ENCODE results near the gene DHRS12.

Gene DHRS12

GRCh38 chr13:51811046-51811445 is 7.1 kb upstream of the DHRS12 start:
- Histone ChIP-seq H3K4me1 (no peaks in the 10 kb centered on the region), H3K27me3 (ENCODE audit: low read depth) (no peaks in the 10 kb centered on the region), H3K4me3 (no peak overlapping the region), H3K9me3 (no peaks in the 10 kb centered on the region), H3K36me3 (replicated peaks) (no peaks in the 10 kb centered on the region)
- DNase-seq (ENCODE audit: low spot score in 2 of 2), result no peak
- in situ Hi-C loops (cut with MboI; ENCODE audit: low sequenced_read_pairs), result no loop called here

GRCh38 chr13:51808811-51809210 is 4.8 kb upstream of the DHRS12 start:
- in situ Hi-C loops (cut with MboI; ENCODE audit: low sequenced_read_pairs), result no loop called here
- H3K36me3 ChIP-seq (replicated peaks), result no peaks in the 10 kb centered on the region
- DNase-seq (ENCODE audit: low spot score in 2 of 2), result no peak
- no peaks in the 10 kb centered on the region for H3K27me3 ChIP-seq (ENCODE audit: low read depth)
- H3K4me3 ChIP-seq, result no peak overlapping the region
- H3K4me1 ChIP-seq, result peaks cover 11% of the 10 kb centered on the region
- H3K9me3 ChIP-seq, result no peaks in the 10 kb centered on the region

GRCh38 chr13:51807041-51807440 is 3.1 kb upstream of the DHRS12 start:
- no peak for DNase-seq (ENCODE audit: low spot score in 2 of 2)
- H3K4me3 ChIP-seq, result no peak overlapping the region
- H3K27me3 ChIP-seq (ENCODE audit: low read depth), result no peaks in the 10 kb centered on the region
- H3K4me1 ChIP-seq, result peaks cover 24% of the 10 kb centered on the region
- no peaks in the 10 kb centered on the region for H3K36me3 ChIP-seq (replicated peaks)
- in situ Hi-C loops (cut with MboI; ENCODE audit: low sequenced_read_pairs), result no loop called here
- H3K9me3 ChIP-seq, result no peaks in the 10 kb centered on the region

GRCh38 chr13:51806566-51806965 is 2.6 kb upstream of the DHRS12 start:
- no peaks in the 10 kb centered on the region for H3K27me3 ChIP-seq (ENCODE audit: low read depth)
- H3K36me3 ChIP-seq (replicated peaks), result no peaks in the 10 kb centered on the region
- no peaks in the 10 kb centered on the region for H3K9me3 ChIP-seq
- no peak overlapping the region for H3K4me3 ChIP-seq
- H3K4me1 ChIP-seq, result peaks cover 28% of the 10 kb centered on the region
- no peak for DNase-seq (ENCODE audit: low spot score in 2 of 2)
- in situ Hi-C loops (cut with MboI; ENCODE audit: low sequenced_read_pairs), result no loop called here

- no peak for DNase-seq (ENCODE audit: low spot score in 2 of 2)
- Histone ChIP-seq H3K4me1 (peaks cover 32% of the 10 kb centered on the region), H3K9me3 (no peaks in the 10 kb centered on the region), H3K4me3 (no peak overlapping the region), H3K27me3 (ENCODE audit: low read depth) (no peaks in the 10 kb centered on the region), H3K36me3 (replicated peaks) (no peaks in the 10 kb centered on the region)
- in situ Hi-C loops (cut with MboI; ENCODE audit: low sequenced_read_pairs), result no loop called here
These were observed 2.0 kb upstream of the DHRS12 start for GRCh38 chr13:51805925-51806324.

GRCh38 chr13:51805313-51805712 is 1.4 kb upstream of the DHRS12 start:
- Histone ChIP-seq H3K27me3 (ENCODE audit: low read depth) (no peaks in the 10 kb centered on the region), H3K36me3 (replicated peaks) (no peaks in the 10 kb centered on the region), H3K9me3 (no peaks in the 10 kb centered on the region), H3K4me3 (no peak overlapping the region), H3K4me1 (peaks cover 32% of the 10 kb centered on the region)
- in situ Hi-C loops (cut with MboI; ENCODE audit: low sequenced_read_pairs), result no loop called here
- DNase-seq (ENCODE audit: low spot score in 2 of 2), result no peak

GRCh38 chr13:51804295-51805172 is 571 bp upstream of the DHRS12 start:
- H3K4me3 ChIP-seq, result peak overlapping the region; percentile 52
- peaks cover 32% of the 10 kb centered on the region for H3K4me1 ChIP-seq
- H3K36me3 ChIP-seq (replicated peaks), result no peaks in the 10 kb centered on the region
- H3K27me3 ChIP-seq (ENCODE audit: low read depth), result no peaks in the 10 kb centered on the region
- in situ Hi-C loops (cut with MboI; ENCODE audit: low sequenced_read_pairs), result no loop called here
- DNase-seq (ENCODE audit: low spot score in 2 of 2), result no peak
- no peaks in the 10 kb centered on the region for H3K9me3 ChIP-seq

- Histone ChIP-seq H3K27me3 (ENCODE audit: low read depth) (no peaks in the 10 kb centered on the region; the same call in 1 of the 2 replicates), H3K36me3 (replicated peaks) (no peaks in the 10 kb centered on the region), H3K4me3 (peak overlapping the region; percentile 52; the same call in 1 of the 2 replicates), H3K4me1 (peaks cover 32% of the 10 kb centered on the region), H3K9me3 (no peaks in the 10 kb centered on the region)
- DNase-seq (ENCODE audit: low spot score in 2 of 2), result peak in 1 of 2 experiments; percentile 29
- in situ Hi-C loops (cut with MboI; ENCODE audit: low sequenced_read_pairs), result no loop called here
These were observed 1.1 kb downstream of the DHRS12 start for GRCh38 chr13:51802631-51803418.

GRCh38 chr13:51801631-51802099 is 2.3 kb downstream of the DHRS12 start:
- peak; percentile 62 to 77 for DNase-seq (ENCODE audit: low spot score in 2 of 2)
- Histone ChIP-seq H3K4me1 (peaks cover 32% of the 10 kb centered on the region), H3K9me3 (no peaks in the 10 kb centered on the region), H3K27me3 (ENCODE audit: low read depth) (no peaks in the 10 kb centered on the region; the same call in 1 of the 2 replicates), H3K36me3 (replicated peaks) (no peaks in the 10 kb centered on the region), H3K4me3 (no peak overlapping the region)
- in situ Hi-C loops (cut with MboI; ENCODE audit: low sequenced_read_pairs), result no loop called here

GRCh38 chr13:51800486-51800885 is 3.5 kb downstream of the DHRS12 start:
- H3K4me3 ChIP-seq, result no peak overlapping the region
- no peak for DNase-seq (ENCODE audit: low spot score in 2 of 2)
- in situ Hi-C loops (cut with MboI; ENCODE audit: low sequenced_read_pairs), result no loop called here
- H3K36me3 ChIP-seq (replicated peaks), result no peaks in the 10 kb centered on the region
- peaks cover 32% of the 10 kb centered on the region for H3K4me1 ChIP-seq
- no peaks in the 10 kb centered on the region; the same call in 1 of the 2 replicates for H3K27me3 ChIP-seq (ENCODE audit: low read depth)
- no peaks in the 10 kb centered on the region for H3K9me3 ChIP-seq

GRCh38 chr13:51799261-51799660 is 4.7 kb downstream of the DHRS12 start:
- no peak overlapping the region for H3K4me3 ChIP-seq
- in situ Hi-C loops (cut with MboI; ENCODE audit: low sequenced_read_pairs), result loop anchor here (10.0 kb wide), 1 partner anchor 684 kb away; the partner anchor contains the start of gene C13orf42
- H3K36me3 ChIP-seq (replicated peaks), result no peaks in the 10 kb centered on the region
- peaks cover 23% of the 10 kb centered on the region for H3K4me1 ChIP-seq
- no peak for DNase-seq (ENCODE audit: low spot score in 2 of 2)
- no peaks in the 10 kb centered on the region for H3K9me3 ChIP-seq
- no peaks in the 10 kb centered on the region; the same call in 1 of the 2 replicates for H3K27me3 ChIP-seq (ENCODE audit: low read depth)

- Histone ChIP-seq H3K36me3 (replicated peaks) (no peaks in the 10 kb centered on the region), H3K4me3 (no peak overlapping the region), H3K4me1 (peaks cover 15% of the 10 kb centered on the region), H3K9me3 (no peaks in the 10 kb centered on the region), H3K27me3 (ENCODE audit: low read depth) (no peaks in the 10 kb centered on the region; the same call in 1 of the 2 replicates)
- peak; percentile 40 to 56 for DNase-seq (ENCODE audit: low spot score in 2 of 2)
- in situ Hi-C loops (cut with MboI; ENCODE audit: low sequenced_read_pairs), result loop anchor here (10.0 kb wide), 1 partner anchor 683 kb away; the partner anchor contains the start of gene C13orf42
These were observed 6.1 kb downstream of the DHRS12 start for GRCh38 chr13:51797664-51798488.

- in situ Hi-C loops (cut with MboI; ENCODE audit: low sequenced_read_pairs), result loop anchor here (10.0 kb wide), 1 partner anchor 682 kb away; the partner anchor contains the start of gene C13orf42
- Histone ChIP-seq H3K27me3 (ENCODE audit: low read depth) (no peaks in the 10 kb centered on the region; the same call in 1 of the 2 replicates), H3K9me3 (no peaks in the 10 kb centered on the region), H3K36me3 (replicated peaks) (no peaks in the 10 kb centered on the region), H3K4me3 (no peak overlapping the region), H3K4me1 (peaks cover 4% of the 10 kb centered on the region)
- no peak for DNase-seq (ENCODE audit: low spot score in 2 of 2)
These were observed 7.4 kb downstream of the DHRS12 start for GRCh38 chr13:51796546-51796945.
